GM21390 (cell line): Measurements from ENCODE around the gene USP12.
"Not testable (repeated sequence)": the region's sequence is repeated elsewhere in the genome, so short reads cannot be mapped to it uniquely, and the experiment has no call there.

ENCODE experiments used
- ATAC-seq: cut with Tn5 transposase; IDR thresholded peaks from one replicate; pipeline ENCODE4 v1.9.1; 2021; ENCODE audit not compliant: unreplicated experiment

USP12 gene

DNA sequence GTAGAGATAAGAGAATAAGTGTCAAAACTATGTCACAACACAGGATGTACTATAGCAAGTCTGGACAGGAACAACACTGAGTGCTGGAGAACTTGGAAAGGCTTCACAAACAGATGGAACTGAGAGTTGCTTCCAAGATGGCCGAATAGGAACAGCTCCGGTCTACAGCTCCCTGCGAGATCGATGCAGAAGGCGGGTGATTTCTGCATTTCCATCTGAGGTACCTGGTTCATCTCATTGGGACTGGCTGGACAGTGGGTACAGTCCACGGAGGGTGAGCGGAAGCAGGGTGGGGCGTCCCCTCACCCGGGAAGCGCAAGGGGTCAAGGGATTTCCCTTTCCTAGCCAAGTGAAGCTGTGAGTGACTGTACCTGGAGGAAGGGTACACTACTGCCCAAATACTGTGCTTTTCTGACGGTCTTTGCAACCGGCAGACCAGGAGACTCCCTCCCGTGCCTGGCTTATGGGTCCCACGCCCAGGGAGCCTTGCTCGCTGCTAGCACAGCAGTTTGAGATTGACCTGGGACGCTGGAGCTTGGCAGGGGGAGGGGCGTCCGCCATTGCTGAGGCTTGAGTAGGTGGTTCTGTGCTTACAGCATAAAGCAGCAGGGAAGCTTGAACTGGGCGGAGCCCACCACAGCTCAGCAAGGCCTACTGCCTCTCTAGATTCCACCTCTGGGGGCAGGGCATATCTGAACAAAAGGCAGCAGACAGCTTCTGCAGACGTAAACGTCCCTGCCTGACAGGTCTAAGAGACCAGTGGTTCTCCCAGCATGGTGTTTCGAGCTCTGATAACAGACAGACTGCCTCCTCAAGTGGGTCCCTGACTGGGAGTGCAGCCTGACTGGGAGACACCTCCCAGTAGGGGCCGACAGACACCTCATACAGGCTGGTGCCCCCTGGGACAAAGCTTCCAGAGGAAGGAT, 46.0 kb downstream of the USP12 start:
- no peak for ATAC-seq

- ATAC-seq: no peak
Observed at GRCh38 chr13:27124571-27124970, 47.0 kb downstream of the USP12 start.

DNA sequence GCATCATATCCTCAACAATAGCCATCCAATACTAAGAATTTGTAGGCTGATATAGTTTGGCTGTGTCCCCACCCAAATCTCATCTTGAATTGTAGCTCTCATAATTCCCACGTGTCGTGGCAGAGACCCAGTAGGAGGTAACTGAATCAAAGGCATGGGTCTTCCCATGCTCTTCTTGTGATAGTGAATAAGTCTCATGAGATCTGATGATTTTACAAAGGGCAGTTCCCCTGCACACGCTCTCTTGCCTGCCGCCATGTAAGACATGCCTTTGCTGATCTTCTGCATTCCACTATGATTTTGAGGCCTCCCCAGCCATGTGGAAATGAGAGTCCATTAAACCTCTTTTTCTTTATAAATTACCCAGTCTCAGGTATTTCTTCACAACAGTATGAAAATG, 48.2 kb downstream of the USP12 start:
- not testable (repeated sequence) for ATAC-seq

GRCh38 chr13:27122036-27122435, 49.6 kb downstream of the USP12 start:
- no peak for ATAC-seq

- no peak for ATAC-seq
Observed at GRCh38 chr13:27120811-27121210, 50.8 kb downstream of the USP12 start.

- ATAC-seq: no peak
Observed at GRCh38 chr13:27120011-27120410, 51.6 kb downstream of the USP12 start.

DNA sequence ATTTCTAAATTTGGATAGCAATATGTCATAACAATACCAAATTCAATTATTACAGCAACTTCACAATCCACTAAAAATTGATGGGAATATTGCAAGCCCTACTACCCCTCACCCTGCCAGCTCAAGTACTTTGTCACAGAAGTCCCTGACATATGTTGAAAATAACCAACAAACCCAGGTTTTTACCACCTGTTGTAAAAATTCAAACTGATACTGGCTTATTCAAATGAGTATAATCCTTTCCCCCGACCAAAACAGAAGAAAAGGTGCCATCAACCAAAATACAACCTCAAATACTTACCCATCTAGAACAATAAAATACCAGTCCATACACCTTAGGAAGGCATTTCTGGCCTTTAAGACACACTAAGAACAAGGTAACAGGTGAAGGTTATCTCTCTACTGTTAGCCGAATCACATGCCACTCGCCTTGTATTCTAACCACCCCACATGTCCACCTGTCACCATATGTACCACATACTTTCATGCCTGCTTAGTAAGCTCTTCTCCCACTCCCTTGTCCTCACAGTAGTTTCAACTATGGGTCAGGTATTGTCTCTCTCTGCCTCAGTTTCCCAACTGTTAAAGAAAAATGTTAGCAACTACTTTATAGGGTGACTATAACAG, 53.1 kb downstream of the USP12 start:
- ATAC-seq: no peak

GRCh38 chr13:27117952-27118351, 53.7 kb downstream of the USP12 start:
- ATAC-seq: no peak

DNA sequence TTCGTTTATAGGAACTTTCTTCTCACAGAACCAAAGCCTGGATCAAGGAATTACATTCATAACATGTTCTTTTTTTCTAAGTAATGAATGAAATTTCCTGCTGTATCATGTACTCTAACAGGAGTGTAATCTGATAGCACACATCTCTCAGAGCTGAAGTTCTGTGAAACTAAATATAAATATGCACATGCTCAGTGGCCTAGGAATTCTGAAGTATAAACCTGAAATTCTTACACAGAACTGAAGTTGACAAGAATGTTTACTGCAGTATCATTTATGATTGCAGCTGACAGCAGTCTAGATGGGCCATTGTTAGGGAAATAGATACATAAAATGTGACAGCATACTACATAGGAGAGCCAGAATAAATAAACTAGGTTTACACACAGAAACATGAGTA, 54.5 kb downstream of the USP12 start:
- ATAC-seq: no peak

DNA sequence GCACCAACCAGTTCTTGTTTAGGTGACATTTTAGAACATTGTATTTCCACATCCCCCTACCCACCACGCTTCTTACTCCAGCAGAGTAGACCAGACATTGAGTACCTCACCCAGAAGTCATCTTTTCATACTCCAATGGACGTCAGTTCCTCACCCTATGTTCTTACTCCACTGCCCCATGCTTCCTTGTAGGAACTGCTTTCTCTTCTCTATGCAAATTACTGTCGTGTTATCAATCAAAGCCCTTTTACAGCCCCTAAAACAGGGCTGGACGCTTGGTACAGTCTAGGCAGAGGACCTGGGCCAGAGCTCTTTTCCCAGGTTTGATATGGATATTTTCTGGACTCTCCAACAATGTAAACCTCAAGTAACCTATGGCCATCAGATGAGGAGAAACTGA, 58.2 kb downstream of the USP12 start:
- ATAC-seq: no peak

GRCh38 chr13:27112006-27112405, 59.6 kb downstream of the USP12 start:
- no peak for ATAC-seq

GRCh38 chr13:27110056-27110746, 61.4 kb downstream of the USP12 start:
- ATAC-seq: no peak

- no peak for ATAC-seq
Observed at GRCh38 chr13:27106144-27106543, 65.5 kb downstream of the USP12 start.

DNA sequence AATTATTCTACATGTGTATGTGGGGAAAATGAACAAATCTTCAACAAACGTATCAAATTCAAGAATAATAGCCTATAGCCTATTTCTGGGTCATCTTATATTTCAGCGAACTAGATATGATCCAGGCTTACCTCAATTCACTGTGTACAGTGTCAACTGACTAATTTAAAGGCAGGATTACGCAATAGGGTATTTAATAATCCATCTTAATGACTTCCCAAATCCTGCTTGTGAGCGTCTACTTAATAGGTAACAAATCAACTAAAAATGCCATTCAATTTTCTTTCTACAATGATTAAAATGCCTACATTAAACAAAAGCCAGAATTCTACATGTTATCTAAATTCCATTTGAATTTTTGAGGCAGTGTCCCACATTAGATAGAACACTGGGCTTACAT, 67.0 kb downstream of the USP12 start:
- no peak for ATAC-seq

GRCh38 chr13:27101847-27102246, 69.8 kb downstream of the USP12 start:
- no peak for ATAC-seq

DNA sequence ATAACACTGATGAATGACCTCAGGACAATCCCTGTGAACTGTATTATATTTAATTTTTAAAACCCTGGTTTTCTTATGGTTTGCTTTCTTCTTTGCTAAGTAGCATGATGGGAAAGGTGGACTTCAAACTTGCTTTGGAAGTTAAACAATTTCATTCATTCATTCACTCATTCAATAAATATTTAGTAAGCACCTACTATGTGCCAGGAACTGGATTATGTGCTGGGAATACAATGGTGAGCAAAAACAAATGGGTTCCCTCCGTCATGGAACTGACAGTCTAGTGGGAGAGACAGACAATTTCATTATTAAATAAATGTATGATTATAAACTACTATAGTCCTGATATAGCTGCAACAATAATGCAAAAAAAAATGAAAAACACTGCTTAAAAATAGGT, 70.3 kb downstream of the USP12 start:
- no peak for ATAC-seq

- ATAC-seq: no peak
Observed at GRCh38 chr13:27097691-27098090, 73.9 kb downstream of the USP12 start.

- ATAC-seq: no peak
Observed at GRCh38 chr13:27091451-27091850, 80.2 kb downstream of the USP12 start.

DNA sequence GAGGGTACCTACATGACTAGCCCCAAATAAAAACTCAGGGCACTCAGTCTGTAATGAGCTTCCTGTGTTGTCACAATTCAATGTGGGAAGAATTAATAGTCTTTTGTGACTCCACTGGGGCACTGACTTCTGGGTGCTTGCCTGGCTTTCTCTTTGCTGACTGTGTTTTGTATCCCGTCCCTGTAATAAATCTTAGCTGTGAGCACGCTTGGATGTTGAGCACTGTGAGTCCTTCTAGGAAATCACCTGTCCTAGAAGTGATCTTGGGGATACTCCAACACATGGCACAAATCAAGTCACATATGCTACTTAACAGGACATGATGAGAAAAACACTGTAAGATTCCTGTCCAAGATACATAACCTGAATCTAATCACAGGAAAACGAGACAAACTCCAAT, 83.0 kb downstream of the USP12 start:
- no peak for ATAC-seq

DNA sequence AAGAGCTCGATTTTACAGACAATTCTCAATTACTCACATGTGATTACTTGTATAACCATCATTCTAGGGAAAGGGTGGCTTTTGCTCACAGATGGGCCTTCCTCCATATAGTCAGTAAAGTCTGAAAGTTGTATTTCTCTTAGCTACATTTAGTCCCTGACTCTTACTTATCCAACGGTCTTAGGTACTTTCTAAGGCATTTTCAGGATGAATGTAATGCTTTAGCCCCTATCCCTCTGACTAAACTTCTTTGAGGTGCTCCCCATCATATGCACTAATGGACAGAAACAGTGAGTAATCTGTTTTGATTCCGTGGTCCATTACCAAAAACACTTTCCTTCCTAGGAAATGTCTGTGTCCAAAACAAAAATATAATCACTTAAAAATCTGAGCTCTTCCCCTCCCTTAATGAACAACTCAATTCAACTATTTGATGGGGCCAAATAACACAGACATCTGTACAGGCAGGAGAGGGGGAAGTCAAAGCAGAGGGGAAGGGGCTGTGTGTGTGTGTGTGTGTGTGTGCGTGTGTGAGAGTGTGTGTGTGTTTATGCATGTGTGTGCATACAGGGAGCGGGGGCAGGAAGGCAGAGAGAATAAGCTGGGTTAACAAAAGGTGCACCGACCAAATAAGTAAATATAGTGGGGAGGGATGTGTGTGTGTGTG, 84.9 kb downstream of the USP12 start:
- ATAC-seq: no peak

DNA sequence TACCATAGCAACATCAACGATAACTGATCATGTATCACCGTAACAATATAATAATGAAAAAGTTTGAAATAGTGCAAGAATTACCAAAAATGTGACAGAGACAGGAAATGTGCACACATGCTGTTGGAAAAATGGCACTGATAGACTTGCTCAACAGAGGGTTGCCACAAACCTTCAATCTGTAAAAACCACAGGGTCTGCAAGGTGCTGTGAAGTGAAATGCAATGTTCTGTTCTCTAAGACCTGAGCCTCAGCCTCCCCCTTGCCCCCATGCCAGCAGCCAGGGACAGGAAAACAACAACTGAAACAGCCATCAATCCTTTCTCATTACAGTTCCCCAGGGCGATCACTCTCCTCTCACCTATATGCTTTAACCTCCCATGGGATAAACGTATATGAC, 88.4 kb downstream of the USP12 start:
- ATAC-seq: no peak
